Neuronal stem cell (in vitro differentiated cells): ENCODE results near the gene DLG1.

Experiments
- DNase-seq: peaks from one replicate; pipeline ENCODE4 v3.0.0-alpha.2; 2013; ENCODE audit warnings: low spot score
- H2AFZ ChIP-seq: one replicate; pipeline ENCODE4 v1.6.1; 2013; ENCODE audit warnings: mild to moderate bottlenecking, low read length, inconsistent platforms
- H2AK5ac ChIP-seq: 2 replicates; pipeline ENCODE4 v1.6.1; 2013; ENCODE audit warnings: low read depth, mild to moderate bottlenecking, inconsistent platforms, low read length, moderate library complexity, mixed read lengths
- H2BK120ac ChIP-seq: 2 replicates; pipeline ENCODE4 v1.6.1; 2013; ENCODE audit warnings: low read depth, mild to moderate bottlenecking, inconsistent platforms, low read length, moderate library complexity, mixed read lengths
- H2BK12ac ChIP-seq: one replicate; pipeline ENCODE4 v1.6.1; 2013; ENCODE audit warnings: low read length, inconsistent platforms
- H2BK15ac ChIP-seq: 2 replicates; pipeline ENCODE4 v1.6.1; 2013; ENCODE audit warnings: mild to moderate bottlenecking, low read length, inconsistent platforms, mixed read lengths
- H2BK5ac ChIP-seq: one replicate; pipeline ENCODE4 v1.6.1; 2013; ENCODE audit warnings: inconsistent platforms, mild to moderate bottlenecking, low read length, moderate library complexity
- H3K14ac ChIP-seq: one replicate; pipeline ENCODE4 v1.6.1; 2013; ENCODE audit warnings: low read length, inconsistent platforms
- H3K18ac ChIP-seq: 2 replicates; pipeline ENCODE4 v1.6.1; 2013; ENCODE audit warnings: low read length, inconsistent platforms
- H3K23ac ChIP-seq: 2 replicates; pipeline ENCODE4 v1.6.1; 2013; ENCODE audit warnings: low read depth, mild to moderate bottlenecking, mixed read lengths, low read length, inconsistent platforms; ENCODE audit not compliant: poor library complexity
- H3K27ac ChIP-seq: replicated peaks from 3 replicates; pipeline ENCODE4 v1.5.1; 2013; ENCODE audit warnings: low read length, inconsistent platforms
- H3K27me3 ChIP-seq, 3 experiments: 2 replicates each; pipeline ENCODE4 v1.6.1; 2013; ENCODE audit warnings: low read length in 3 of 3, mild to moderate bottlenecking in 2 of 3, inconsistent platforms in 1 of 3, low read depth in 1 of 3, mixed read lengths in 1 of 3, moderate library complexity in 1 of 3; ENCODE audit not compliant: control insufficient read depth in 3 of 3, insufficient read depth in 3 of 3
- H3K36me3 ChIP-seq, 2 donors: replicated peaks in 1 of 2; 2 replicates each; pipeline ENCODE4 v1.6.1; 2013; ENCODE audit warnings: low read length in 2 of 2; ENCODE audit not compliant: control insufficient read depth in 2 of 2, insufficient read depth in 2 of 2
- H3K4ac ChIP-seq: 2 replicates; pipeline ENCODE4 v1.6.1; 2013; ENCODE audit warnings: inconsistent platforms, mild to moderate bottlenecking, low read length, moderate library complexity
- H3K4me1 ChIP-seq, 2 donors: 1 replicate in 1 of 2; 2 replicates in 1 of 2; pipeline ENCODE4 v1.6.1; 2013; ENCODE audit warnings: low read length in 2 of 2, low read depth in 1 of 2; ENCODE audit not compliant: control insufficient read depth in 2 of 2, insufficient read depth in 1 of 2
- H3K4me2 ChIP-seq: one replicate; pipeline ENCODE4 v1.6.1; 2013; ENCODE audit warnings: mild to moderate bottlenecking, low read length, inconsistent platforms; ENCODE audit not compliant: insufficient read depth, poor library complexity, severe bottlenecking
- H3K4me3 ChIP-seq, 2 donors: 2 replicates each; pipeline ENCODE4 v1.5.1; 2013; ENCODE audit warnings: low read length in 2 of 2, mild to moderate bottlenecking in 2 of 2, inconsistent platforms in 1 of 2, moderate library complexity in 1 of 2
- H3K79me1 ChIP-seq: one replicate; pipeline ENCODE4 v1.6.1; 2013; ENCODE audit warnings: low read depth, mild to moderate bottlenecking, inconsistent platforms, low read length, moderate library complexity
- H3K9ac ChIP-seq: one replicate; pipeline ENCODE4 v1.6.1; 2013; ENCODE audit warnings: mild to moderate bottlenecking, low read depth, low read length, inconsistent platforms; ENCODE audit not compliant: poor library complexity
- H3K9me3 ChIP-seq, 2 donors: replicated peaks in 1 of 2; 2 replicates each; pipeline versions ENCODE3 to v1.6.1; 2013; ENCODE audit warnings: low read length in 2 of 2, mild to moderate bottlenecking in 2 of 2, inconsistent platforms in 1 of 2, low read depth in 1 of 2, mixed read lengths in 1 of 2, moderate library complexity in 1 of 2; ENCODE audit not compliant: control insufficient read depth in 2 of 2, insufficient read depth in 1 of 2
- H4K8ac ChIP-seq: one replicate; pipeline ENCODE4 v1.6.1; 2013; ENCODE audit warnings: low read depth, mild to moderate bottlenecking, inconsistent platforms, low read length, moderate library complexity
- H4K91ac ChIP-seq: one replicate; pipeline ENCODE4 v1.6.1; 2013; ENCODE audit warnings: low read length, low read depth, mild to moderate bottlenecking, inconsistent platforms; ENCODE audit not compliant: poor library complexity
- WGBS, 2 donors: extraction: QIAGEN DNeasy Blood & Tissue Kit; methylation state at CpG; one replicate each; pipeline ENCODE4 v1.1.7; 2013; ENCODE audit warnings: missing lambda C conversion rate in 2 of 2, mixed read lengths in 1 of 2; ENCODE audit not compliant: insufficient read length in 2 of 2, insufficient replicate concordance in 1 of 2; ENCODE audit errors: extremely low coverage in 2 of 2; 5-methylcytosine and 5-hydroxymethylcytosine counted together

The DLG1 gene

DNA sequence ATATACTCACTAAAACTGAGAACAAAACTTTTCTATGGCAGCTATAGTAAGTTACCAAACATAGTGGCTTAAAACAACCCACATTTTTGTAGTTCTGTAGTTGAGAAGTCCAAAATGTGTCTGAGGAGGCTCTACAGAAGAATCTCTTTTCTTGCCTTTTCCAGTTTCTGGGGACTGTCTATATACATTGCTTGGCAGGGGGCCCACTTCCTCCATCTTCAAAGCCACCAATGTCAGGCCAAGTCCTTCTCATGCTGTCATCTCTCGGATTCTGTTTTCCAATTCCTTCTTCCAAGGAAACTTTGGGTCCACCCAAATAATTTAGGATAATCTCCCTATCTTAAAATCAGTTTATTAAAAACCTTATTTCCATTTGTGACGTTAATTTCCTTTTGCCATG is 92.7 kb downstream of the DLG1 start:
- no peaks in the 10 kb centered on the region for H3K9me3 ChIP-seq
- no peak overlapping the region for H3K27ac ChIP-seq
- no peak overlapping the region for H2BK120ac ChIP-seq
- no peaks in the 10 kb centered on the region for H3K36me3 ChIP-seq
- no peak overlapping the region for H2BK12ac ChIP-seq
- H2BK5ac ChIP-seq, result no peak overlapping the region
- no peak overlapping the region for H2AK5ac ChIP-seq
- no peak overlapping the region for H2AFZ ChIP-seq
- no peak overlapping the region for H3K4me3 ChIP-seq
- DNase-seq, result no peak
- peaks cover 6% of the 10 kb centered on the region in 2 donors for H3K4me1 ChIP-seq
- H4K8ac ChIP-seq, result no peak overlapping the region
- no peaks in the 10 kb centered on the region for H3K27me3 ChIP-seq
- H3K9ac ChIP-seq, result no peak overlapping the region
- no peak overlapping the region for H3K18ac ChIP-seq
- no peak overlapping the region for H4K91ac ChIP-seq
- H3K4me2 ChIP-seq, result no peak overlapping the region
- H3K4ac ChIP-seq, result no peak overlapping the region
- WGBS, 2 donors, result no CpG with 5 or more reads among the region's 2 CpGs
- peaks cover 2% of the 10 kb centered on the region for H3K79me1 ChIP-seq
- H3K14ac ChIP-seq, result no peak overlapping the region
- no peak overlapping the region for H3K23ac ChIP-seq
- no peak overlapping the region for H2BK15ac ChIP-seq

DNA sequence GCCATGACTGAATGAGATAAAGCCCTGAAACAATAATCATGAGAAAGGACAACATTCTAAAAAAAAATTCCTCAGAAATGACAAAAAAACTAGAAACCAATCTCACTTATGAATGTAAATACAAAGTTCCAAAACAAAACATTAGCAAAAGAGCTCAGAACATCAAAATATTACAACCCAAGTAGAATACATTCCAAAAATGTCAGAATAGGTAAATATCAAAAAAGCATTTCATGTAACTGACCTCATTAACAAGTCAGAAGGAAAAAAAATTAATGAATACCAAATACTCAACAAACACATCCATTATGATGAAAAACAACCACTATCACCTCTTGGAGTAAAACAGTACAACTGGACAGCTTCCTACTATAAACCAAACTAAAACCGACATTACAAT is 93.1 kb downstream of the DLG1 start:
- Histone ChIP-seq H3K4ac (no peak overlapping the region), H4K91ac (no peak overlapping the region), H3K4me3 (no peak overlapping the region), H3K9ac (no peak overlapping the region), H3K9me3 (no peaks in the 10 kb centered on the region), H3K79me1 (peaks cover 2% of the 10 kb centered on the region), H3K14ac (no peak overlapping the region), H3K18ac (no peak overlapping the region), H2AK5ac (no peak overlapping the region), H3K27me3 (no peaks in the 10 kb centered on the region), H3K4me2 (no peak overlapping the region), H3K27ac (no peak overlapping the region), H2AFZ (no peak overlapping the region), H4K8ac (no peak overlapping the region), H2BK15ac (no peak overlapping the region), H3K4me1 (peaks cover 6% of the 10 kb centered on the region in 2 donors), H3K23ac (no peak overlapping the region), H2BK120ac (no peak overlapping the region), H2BK12ac (no peak overlapping the region), H3K36me3 (no peaks in the 10 kb centered on the region), H2BK5ac (no peak overlapping the region)
- WGBS, 2 donors, result no CpG with 5 or more reads among the region's 1 CpG
- no peak for DNase-seq

DNA sequence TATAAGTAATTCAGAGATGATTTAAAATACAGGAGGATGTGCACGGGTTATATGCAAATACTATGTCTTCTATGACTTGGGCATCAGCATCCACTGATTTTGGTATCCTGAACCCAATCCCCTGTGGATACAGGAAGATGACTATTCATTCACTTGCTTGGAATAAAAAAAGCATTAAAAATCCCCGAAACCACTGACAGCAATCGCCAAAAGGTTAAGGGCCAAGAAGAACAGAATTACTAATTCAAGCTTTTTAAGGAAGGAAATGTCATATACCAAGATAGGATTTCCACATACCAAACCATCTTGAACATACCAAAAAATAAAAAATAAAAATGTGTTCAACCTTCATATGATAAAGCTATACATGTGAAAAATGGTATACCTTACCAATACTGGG is 93.7 kb downstream of the DLG1 start:
- Histone ChIP-seq H3K27me3 (no peaks in the 10 kb centered on the region), H2AK5ac (no peak overlapping the region), H3K14ac (no peak overlapping the region), H3K4me3 (no peak overlapping the region), H2BK120ac (no peak overlapping the region), H3K9me3 (no peaks in the 10 kb centered on the region), H3K36me3 (no peaks in the 10 kb centered on the region), H2BK12ac (no peak overlapping the region), H3K27ac (no peak overlapping the region), H2AFZ (no peak overlapping the region), H2BK15ac (no peak overlapping the region), H3K4me2 (no peak overlapping the region), H3K9ac (no peak overlapping the region), H3K79me1 (peaks cover 2% of the 10 kb centered on the region), H4K91ac (no peak overlapping the region), H3K4me1 (peaks cover 4 to 6% of the 10 kb centered on the region in 2 donors), H3K23ac (no peak overlapping the region), H4K8ac (no peak overlapping the region), H3K18ac (no peak overlapping the region), H3K4ac (no peak overlapping the region), H2BK5ac (no peak overlapping the region)
- DNase-seq, result no peak
- no CpG with 5 or more reads among the region's 3 CpGs for WGBS, 2 donors

DNA sequence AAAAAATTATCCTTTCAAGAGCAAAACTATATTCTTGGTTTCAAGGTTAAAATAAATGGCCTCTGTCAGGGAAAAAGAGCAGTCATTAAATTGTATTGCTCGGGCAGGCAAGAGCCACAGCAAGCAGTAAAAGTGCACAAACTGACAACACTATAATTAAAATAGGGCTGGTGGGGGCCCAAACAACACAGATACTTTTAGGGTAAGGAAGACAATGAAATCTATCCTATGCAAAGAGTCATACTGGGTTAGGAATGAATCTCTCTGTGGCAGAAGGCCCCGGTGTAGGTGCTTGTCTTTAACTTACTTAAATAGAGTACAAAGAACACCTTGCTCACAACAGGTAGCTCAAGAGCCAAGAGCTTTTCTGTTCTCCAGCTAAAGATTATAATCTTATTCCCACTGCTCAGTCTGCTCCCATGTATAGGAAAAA is 94.7 kb downstream of the DLG1 start:
- H2BK12ac ChIP-seq, result no peak overlapping the region
- no peak overlapping the region for H2BK120ac ChIP-seq
- H3K4ac ChIP-seq, result no peak overlapping the region
- H4K91ac ChIP-seq, result no peak overlapping the region
- no peaks in the 10 kb centered on the region for H3K27me3 ChIP-seq
- no peak overlapping the region for H4K8ac ChIP-seq
- no peak overlapping the region for H2BK5ac ChIP-seq
- no peak overlapping the region for H3K23ac ChIP-seq
- H3K4me2 ChIP-seq, result no peak overlapping the region
- H3K14ac ChIP-seq, result no peak overlapping the region
- no peak for DNase-seq
- H3K4me3 ChIP-seq, result no peak overlapping the region
- H2AFZ ChIP-seq, result no peak overlapping the region
- H2BK15ac ChIP-seq, result no peak overlapping the region
- no peak overlapping the region for H3K18ac ChIP-seq
- no CpG with 5 or more reads among the region's 2 CpGs for WGBS, 2 donors
- H3K9me3 ChIP-seq, result no peaks in the 10 kb centered on the region
- H3K36me3 ChIP-seq, result no peaks in the 10 kb centered on the region
- H3K9ac ChIP-seq, result no peak overlapping the region
- H2AK5ac ChIP-seq, result no peak overlapping the region
- H3K4me1 ChIP-seq, result peaks cover 0 to 6% of the 10 kb centered on the region in 2 donors
- no peak overlapping the region for H3K27ac ChIP-seq
- peaks cover 2% of the 10 kb centered on the region for H3K79me1 ChIP-seq
